B cell (primary cell): Measurements from ENCODE around the gene TJP2. TPM values are rescaled to one million over a fixed set of nuclear protein-coding genes. Genes with fewer than 3 reads are reported as not detected.

Experiments used
- ATAC-seq: fragments of 200-7000 bp; cut with Tn5 transposase; one replicate; pipeline ENCODE4 v1.10.0; 2021; ENCODE audit warnings: low read depth, mild to moderate bottlenecking, moderate number of reproducible peaks, moderate library complexity
- CTCF ChIA-PET: fragments of 350-600 bp; sonication (Branson Sonifier 250); formaldehyde crosslinking; loops from one replicate; lab custom pipeline; 2021; ENCODE audit warnings: antibody characterized with exemption, inconsistent platforms; lab: Charles Lee
- POLR2A ChIA-PET: fragments of 350-600 bp; sonication (Branson Sonifier 250); formaldehyde crosslinking; loops from one replicate; lab custom pipeline; 2021; ENCODE audit warnings: antibody characterized with exemption; lab: Charles Lee
- DNase-seq: peaks from one replicate; pipeline ENCODE4 v3.0.0; 2013
- H2AFZ ChIP-seq: 2 replicates; pipeline ENCODE4 v1.6.1; 2012; ENCODE audit warnings: mild to moderate bottlenecking, low read depth, low read length; ENCODE audit not compliant: insufficient read depth, poor library complexity, severe bottlenecking
- H3K27ac ChIP-seq, 2 donors: 1 replicate in 1 of 2; 2 replicates in 1 of 2; pipeline ENCODE4 v1.5.1; 2012 to 2013; ENCODE audit warnings: low read length in 2 of 2, mild to moderate bottlenecking in 2 of 2, moderate library complexity in 1 of 2
- H3K27me3 ChIP-seq, 4 experiments: fragments of 200-600 bp in 1 of 4; sonication (generic) in 1 of 4; replicated peaks in 1 of 4; 1 replicate in 2 of 4; 2 replicates in 2 of 4; pipeline versions ENCODE4 v1.6.1 to v1.7.0; 2013 to 2016; ENCODE audit warnings: low read length in 3 of 4, mild to moderate bottlenecking in 2 of 4, mixed read lengths in 1 of 4, moderate library complexity in 1 of 4; ENCODE audit not compliant: insufficient read depth in 4 of 4, control insufficient read depth in 3 of 4; ENCODE audit errors: control extremely low read depth in 1 of 4
- H3K36me3 ChIP-seq, 2 experiments: replicated peaks in 1 of 2; 1 replicate in 1 of 2; 2 replicates in 1 of 2; pipeline versions ENCODE4 v1.6.1 to v1.7.1; 2013; ENCODE audit warnings: low read length in 1 of 2; ENCODE audit not compliant: insufficient read depth in 2 of 2, control insufficient read depth in 1 of 2; ENCODE audit errors: control extremely low read depth in 1 of 2, extremely low read depth in 1 of 2
- H3K4me1 ChIP-seq, 2 donors: fragments of 200-600 bp in 1 of 2; sonication (generic) in 1 of 2; 1 replicate in 1 of 2; 2 replicates in 1 of 2; pipeline versions ENCODE4 v1.5.1 to v1.6.1; 2013 to 2017; ENCODE audit warnings: low read length in 2 of 2; ENCODE audit not compliant: control insufficient read depth in 2 of 2, insufficient read depth in 2 of 2
- H3K4me2 ChIP-seq: replicated peaks from 2 replicates; pipeline ENCODE3; 2012; ENCODE audit warnings: mild to moderate bottlenecking, low read depth, low read length; ENCODE audit not compliant: poor library complexity, severe bottlenecking
- H3K4me3 ChIP-seq, 5 experiments: fragments of 200-600 bp in 1 of 5; sonication (generic) in 1 of 5; 1 replicate in 3 of 5; 2 replicates in 2 of 5; pipeline versions ENCODE4 v1.5.1 to v1.7.0; 2011 to 2016; ENCODE audit warnings: low read length in 4 of 5, mild to moderate bottlenecking in 4 of 5, low read depth in 2 of 5, control low read depth in 1 of 5, moderate library complexity in 1 of 5; ENCODE audit not compliant: insufficient read depth in 1 of 5; ENCODE audit errors: control extremely low read depth in 1 of 5, extremely low read depth in 1 of 5
- H3K79me2 ChIP-seq: fragments of 200-600 bp; sonication (generic); one replicate; pipeline ENCODE4 v1.6.0; 2016; ENCODE audit warnings: low read length; ENCODE audit not compliant: control insufficient read depth, insufficient read depth
- H3K9ac ChIP-seq: fragments of 200-600 bp; sonication (generic); 2 replicates; pipeline ENCODE4 v1.6.1; 2017; ENCODE audit warnings: mild to moderate bottlenecking, low read length, moderate library complexity
- H3K9me3 ChIP-seq, 3 donors: one replicate each; pipeline versions ENCODE4 v1.6.1 to v1.7.1; 2013; ENCODE audit warnings: low read length in 2 of 3; ENCODE audit not compliant: control insufficient read depth in 2 of 3, insufficient read depth in 1 of 3; ENCODE audit errors: control extremely low read depth in 1 of 3
- H4K20me1 ChIP-seq: 2 replicates; pipeline ENCODE4 v1.6.0; 2012; ENCODE audit warnings: mild to moderate bottlenecking, low read length; ENCODE audit not compliant: insufficient read depth, control insufficient read depth, poor library complexity, severe bottlenecking
- H3K27ac Mint-ChIP-seq: one replicate; pipeline ENCODE4 v1.8.0; 2021; ENCODE audit warnings: mixed read lengths
- H3K27me3 Mint-ChIP-seq: one replicate; pipeline ENCODE4 v1.8.0; 2021; ENCODE audit warnings: mixed read lengths
- H3K4me1 Mint-ChIP-seq: one replicate; pipeline ENCODE4 v1.8.0; 2021; ENCODE audit warnings: mixed read lengths
- H3K4me3 Mint-ChIP-seq: one replicate; pipeline ENCODE4 v1.8.0; 2021; ENCODE audit warnings: mixed read lengths
- H3K9me3 Mint-ChIP-seq: one replicate; pipeline ENCODE4 v1.8.0; 2022; ENCODE audit warnings: mixed read lengths; ENCODE audit not compliant: insufficient read depth
- EZH2 ChIP-seq: IDR thresholded peaks from 2 replicates; pipeline ENCODE4 v1.6.1; 2012; ENCODE audit warnings: borderline replicate concordance, low read depth, mild to moderate bottlenecking, moderate library complexity, low read length; ENCODE audit not compliant: insufficient read depth, poor library complexity, severe bottlenecking
- WGBS: methylation state at CpG from one replicate; pipeline ENCODE4 v1.1.5; 2013; ENCODE audit warnings: missing lambda C conversion rate; ENCODE audit not compliant: insufficient coverage; 5-methylcytosine and 5-hydroxymethylcytosine counted together
- intact Hi-C: fragments of 100-400 bp; cut with micrococcal nuclease; formaldehyde crosslinking; loops from one replicate; pipeline ENCODE4 v1.10.0; 2022
- polyA plus RNA-seq: library from polyadenylated mRNA; depleted of rRNA; stranded (reverse); fragments of >200 nt; gene quantifications from 2 replicates; pipeline ENCODE4 v1.2.3, GENCODE V29; 2012
- total RNA-seq, 2 donors: library from RNA; stranded (reverse); fragments of 120-200 nt in 1 of 2; gene quantifications; 1 replicate in 1 of 2; 2 replicates in 1 of 2; pipeline versions ENCODE4 v1.2.3 to v1.2.4, GENCODE V29; 2013 to 2022
- TF ChIP-seq, protein P1 (sequence below): fragments of 200-600 bp; IDR thresholded peaks from one replicate; pipeline ENCODE4 v1.8.0; 2022; ENCODE audit warnings: antibody characterized with exemption, mild to moderate bottlenecking

The TJP2 gene
- total and polyA plus RNA-seq, 2 donors (not counting 1 experiment from before 2014, with no cell fraction given), result 1.2 to 2.3 TPM

DNA sequence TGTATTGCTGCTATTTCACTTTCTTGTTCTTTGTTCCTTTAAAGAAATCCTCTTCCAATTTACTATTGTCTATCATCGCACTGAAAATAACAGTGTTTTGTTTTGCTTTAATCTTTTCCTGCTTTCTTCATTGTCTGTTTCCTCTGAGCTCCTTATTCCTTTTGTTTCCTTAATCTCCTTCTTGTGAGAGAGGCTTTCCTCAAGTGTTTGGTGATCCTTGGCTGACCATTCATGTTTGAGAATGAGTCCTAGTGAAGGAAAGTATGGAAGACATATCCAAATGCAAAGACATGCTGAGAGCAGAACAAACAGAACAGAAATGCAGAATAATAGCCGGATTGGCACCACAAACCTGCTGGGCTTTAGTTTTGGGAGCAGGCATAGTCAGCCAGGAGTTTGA is 108.9 kb downstream of the TJP2 start:
- H3K27me3 ChIP-seq, result peaks cover 0 to 2% (median 1%) of the 10 kb centered on the region in 4 experiments
- no peaks in the 10 kb centered on the region for H3K9me3 ChIP-seq
- H3K4me1 ChIP-seq, result no peaks in the 10 kb centered on the region
- H3K36me3 ChIP-seq, result no peaks in the 10 kb centered on the region
- ChIA-PET POLR2A (no interaction called here), CTCF (no interaction called here)
- H3K4me3 Mint-ChIP-seq, result no peak overlapping the region
- TF ChIP-seq, protein P1, sequence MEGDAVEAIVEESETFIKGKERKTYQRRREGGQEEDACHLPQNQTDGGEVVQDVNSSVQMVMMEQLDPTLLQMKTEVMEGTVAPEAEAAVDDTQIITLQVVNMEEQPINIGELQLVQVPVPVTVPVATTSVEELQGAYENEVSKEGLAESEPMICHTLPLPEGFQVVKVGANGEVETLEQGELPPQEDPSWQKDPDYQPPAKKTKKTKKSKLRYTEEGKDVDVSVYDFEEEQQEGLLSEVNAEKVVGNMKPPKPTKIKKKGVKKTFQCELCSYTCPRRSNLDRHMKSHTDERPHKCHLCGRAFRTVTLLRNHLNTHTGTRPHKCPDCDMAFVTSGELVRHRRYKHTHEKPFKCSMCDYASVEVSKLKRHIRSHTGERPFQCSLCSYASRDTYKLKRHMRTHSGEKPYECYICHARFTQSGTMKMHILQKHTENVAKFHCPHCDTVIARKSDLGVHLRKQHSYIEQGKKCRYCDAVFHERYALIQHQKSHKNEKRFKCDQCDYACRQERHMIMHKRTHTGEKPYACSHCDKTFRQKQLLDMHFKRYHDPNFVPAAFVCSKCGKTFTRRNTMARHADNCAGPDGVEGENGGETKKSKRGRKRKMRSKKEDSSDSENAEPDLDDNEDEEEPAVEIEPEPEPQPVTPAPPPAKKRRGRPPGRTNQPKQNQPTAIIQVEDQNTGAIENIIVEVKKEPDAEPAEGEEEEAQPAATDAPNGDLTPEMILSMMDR, result no peak
- TF ChIP-seq EZH2, result no peak
- 86% methylated on average over 1 of the region's 2 CpGs for WGBS
- H3K4me1 Mint-ChIP-seq, result no peaks in the 10 kb centered on the region
- DNase-seq (no peak), ATAC-seq (no peak)
- H3K27ac Mint-ChIP-seq, result no peak overlapping the region
- intact Hi-C loops, result no loop called here
- peaks cover 7% of the 10 kb centered on the region for H3K9me3 Mint-ChIP-seq
- no peaks in the 10 kb centered on the region for H3K79me2 ChIP-seq
- no peak overlapping the region for H2AFZ ChIP-seq
- no peak overlapping the region for H3K27ac ChIP-seq
- H3K4me3 ChIP-seq, result no peak overlapping the region
- no peaks in the 10 kb centered on the region for H4K20me1 ChIP-seq
- no peak overlapping the region for H3K9ac ChIP-seq
- peaks cover 29% of the 10 kb centered on the region for H3K27me3 Mint-ChIP-seq
- no peak overlapping the region for H3K4me2 ChIP-seq

DNA sequence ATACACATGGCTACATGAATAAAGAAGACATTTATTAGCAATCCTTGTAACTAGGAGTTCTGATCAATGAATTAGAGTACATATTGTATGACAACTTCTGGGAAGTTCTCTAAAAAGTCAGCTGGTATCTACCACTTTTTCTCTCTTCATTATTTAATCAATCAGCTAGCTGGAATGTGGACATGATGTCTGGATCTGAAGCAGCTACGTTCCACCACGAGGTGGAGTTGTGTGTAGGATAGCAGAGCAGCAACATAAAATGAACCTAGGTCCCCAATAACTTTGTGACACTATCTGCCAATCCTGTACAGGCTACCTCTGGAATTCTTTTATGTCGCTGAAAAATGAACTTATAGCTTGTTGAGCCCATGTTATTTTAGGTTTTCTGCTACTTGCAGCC is 118.0 kb downstream of the TJP2 start:
- no peak overlapping the region for H3K27ac ChIP-seq
- H3K79me2 ChIP-seq, result no peaks in the 10 kb centered on the region
- Mint-ChIP-seq H3K9me3 (peaks cover 2% of the 10 kb centered on the region), H3K27me3 (peaks cover 18% of the 10 kb centered on the region), H3K4me3 (no peak overlapping the region), H3K4me1 (no peaks in the 10 kb centered on the region), H3K27ac (no peak overlapping the region)
- ATAC-seq, result no peak
- no peaks in the 10 kb centered on the region for H3K36me3 ChIP-seq
- no peak for DNase-seq
- ChIA-PET POLR2A (no interaction called here), CTCF (no interaction called here)
- no peak overlapping the region for H3K4me2 ChIP-seq
- no CpG with 5 or more reads among the region's 3 CpGs for WGBS
- H3K9me3 ChIP-seq, result no peaks in the 10 kb centered on the region
- intact Hi-C loops, result no loop called here
- H4K20me1 ChIP-seq, result no peaks in the 10 kb centered on the region
- H3K27me3 ChIP-seq, result peaks cover 0 to 7% (median 1%) of the 10 kb centered on the region in 4 experiments
- no peak for TF ChIP-seq EZH2
- TF ChIP-seq, protein P1, result no peak
- H2AFZ ChIP-seq, result no peak overlapping the region
- no peak overlapping the region for H3K9ac ChIP-seq
- no peak overlapping the region for H3K4me3 ChIP-seq
- no peaks in the 10 kb centered on the region for H3K4me1 ChIP-seq
